ENCODE measurements around the gene HDAC4. TPM values are rescaled to one million over a fixed set of nuclear protein-coding genes. Genes with fewer than 3 reads are reported as not detected.
A peak's percentile ranks its signal among the peaks of the same experiment; 100 is the strongest.

Gene HDAC4
- total RNA-seq, 2 experiments from 2014 or later: 32.0 to 35.6 TPM

- Mint-ChIP-seq H3K36me3 (ENCODE audit: low read depth) (peaks cover 1% of the 10 kb centered on the region), H3K9me3 (peaks cover 1% of the 10 kb centered on the region), H3K4me1 (ENCODE audit: low read depth) (peaks cover 78% of the 10 kb centered on the region), H3K27me3 (ENCODE audit: low read depth) (no peaks in the 10 kb centered on the region), H3K27ac (peak overlapping the region; percentile 63), H3K4me3 (peak overlapping the region; percentile 43)
- intact Hi-C loops (cut with micrococcal nuclease): no loop called here
- CTCF ChIA-PET: interaction anchor here (1.2 to 1.3 kb wide), 2 partner anchors 44 to 45 kb away, joined by 3 to 4 read pairs; no protein-coding TSS in a partner anchor
- DNase-seq: peak; percentile 3
Observed at GRCh38 chr2:239222312-239222660, 178.5 kb downstream of the HDAC4 start.

GRCh38 chr2:239220981-239221396 lies 179.8 kb downstream of the HDAC4 start:
- Mint-ChIP-seq H3K27me3 (ENCODE audit: low read depth) (no peaks in the 10 kb centered on the region), H3K36me3 (ENCODE audit: low read depth) (peaks cover 1% of the 10 kb centered on the region), H3K4me3 (peak overlapping the region; percentile 12), H3K27ac (no peak overlapping the region), H3K4me1 (ENCODE audit: low read depth) (peaks cover 79% of the 10 kb centered on the region), H3K9me3 (peaks cover 1% of the 10 kb centered on the region)
- intact Hi-C loops (cut with micrococcal nuclease): no loop called here
- peak; percentile 3 for DNase-seq
- CTCF ChIA-PET: interaction anchor here (1.2 kb wide), 1 partner anchor 45 kb away, joined by 3 read pairs; no protein-coding TSS in a partner anchor

GRCh38 chr2:239220341-239220740 lies 180.5 kb downstream of the HDAC4 start:
- Mint-ChIP-seq H3K36me3 (ENCODE audit: low read depth) (peaks cover 1% of the 10 kb centered on the region), H3K4me1 (ENCODE audit: low read depth) (peaks cover 78% of the 10 kb centered on the region), H3K27me3 (ENCODE audit: low read depth) (no peaks in the 10 kb centered on the region), H3K27ac (peak overlapping the region; percentile 30), H3K4me3 (no peak overlapping the region), H3K9me3 (peaks cover 1% of the 10 kb centered on the region)
- intact Hi-C loops (cut with micrococcal nuclease): no loop called here
- peak; percentile 2 for DNase-seq
- CTCF ChIA-PET: no interaction called here

GRCh38 chr2:239216614-239217273 lies 184.1 kb downstream of the HDAC4 start:
- CTCF ChIA-PET: interaction anchor here (1.6 kb wide), 1 partner anchor 35 kb away, joined by 4 read pairs; no protein-coding TSS in a partner anchor
- Mint-ChIP-seq H3K4me3 (peak overlapping the region; percentile 69), H3K27me3 (ENCODE audit: low read depth) (no peaks in the 10 kb centered on the region), H3K9me3 (peaks cover 1% of the 10 kb centered on the region), H3K27ac (peak overlapping the region; percentile 87), H3K36me3 (ENCODE audit: low read depth) (peaks cover 1% of the 10 kb centered on the region), H3K4me1 (ENCODE audit: low read depth) (peaks cover 71% of the 10 kb centered on the region)
- DNase-seq: peak; percentile 72
- intact Hi-C loops (cut with micrococcal nuclease): loop anchor here (1.0 to 5.0 kb wide), 7 partner anchors 43 to 331 kb away; partner anchors contain the start of gene HDAC4

GRCh38 chr2:239215988-239216613 lies 184.7 kb downstream of the HDAC4 start:
- Mint-ChIP-seq H3K4me1 (ENCODE audit: low read depth) (peaks cover 71% of the 10 kb centered on the region), H3K4me3 (peak overlapping the region; percentile 69), H3K36me3 (ENCODE audit: low read depth) (peaks cover 1% of the 10 kb centered on the region), H3K27me3 (ENCODE audit: low read depth) (no peaks in the 10 kb centered on the region), H3K9me3 (peaks cover 1% of the 10 kb centered on the region), H3K27ac (peak overlapping the region; percentile 87)
- CTCF ChIA-PET: interaction anchor here (1.6 kb wide), 1 partner anchor 36 kb away, joined by 4 read pairs; no protein-coding TSS in a partner anchor
- no peak for DNase-seq
- intact Hi-C loops (cut with micrococcal nuclease): loop anchor here (1.0 to 5.0 kb wide), 7 partner anchors 43 to 331 kb away; partner anchors contain the start of gene HDAC4

GRCh38 chr2:239215136-239215925 lies 185.5 kb downstream of the HDAC4 start:
- H3K27ac Mint-ChIP-seq: no peak overlapping the region
- intact Hi-C loops (cut with micrococcal nuclease): loop anchor here (5.0 kb wide), 1 partner anchor 332 kb away; no protein-coding TSS in a partner anchor
- CTCF ChIA-PET: interaction anchor here (1.6 kb wide), 1 partner anchor 36 kb away, joined by 4 read pairs; no protein-coding TSS in a partner anchor
- H3K36me3 Mint-ChIP-seq (ENCODE audit: low read depth): peaks cover 1% of the 10 kb centered on the region
- no peaks in the 10 kb centered on the region for H3K27me3 Mint-ChIP-seq (ENCODE audit: low read depth)
- peaks cover 1% of the 10 kb centered on the region for H3K9me3 Mint-ChIP-seq
- H3K4me3 Mint-ChIP-seq: no peak overlapping the region
- peaks cover 64% of the 10 kb centered on the region for H3K4me1 Mint-ChIP-seq (ENCODE audit: low read depth)
- DNase-seq: no peak

- no peak for DNase-seq
- CTCF ChIA-PET: interaction anchor here (1.4 kb wide), 1 partner anchor 10 kb away, joined by 3 read pairs; no protein-coding TSS in a partner anchor
- intact Hi-C loops (cut with micrococcal nuclease): loop anchor here (5.0 kb wide), 2 partner anchors 52 to 333 kb away; no protein-coding TSS in a partner anchor
- H3K4me1 Mint-ChIP-seq (ENCODE audit: low read depth): peaks cover 60% of the 10 kb centered on the region
- no peak overlapping the region for H3K4me3 Mint-ChIP-seq
- peaks cover 1% of the 10 kb centered on the region for H3K9me3 Mint-ChIP-seq
- no peaks in the 10 kb centered on the region for H3K27me3 Mint-ChIP-seq (ENCODE audit: low read depth)
- peaks cover 1% of the 10 kb centered on the region for H3K36me3 Mint-ChIP-seq (ENCODE audit: low read depth)
- H3K27ac Mint-ChIP-seq: no peak overlapping the region
Observed at GRCh38 chr2:239214725-239215124, 186.1 kb downstream of the HDAC4 start.

GRCh38 chr2:239213643-239214101 lies 187.1 kb downstream of the HDAC4 start:
- Mint-ChIP-seq H3K9me3 (no peaks in the 10 kb centered on the region), H3K27ac (no peak overlapping the region), H3K4me3 (no peak overlapping the region), H3K36me3 (ENCODE audit: low read depth) (no peaks in the 10 kb centered on the region), H3K27me3 (ENCODE audit: low read depth) (no peaks in the 10 kb centered on the region), H3K4me1 (ENCODE audit: low read depth) (peaks cover 59% of the 10 kb centered on the region)
- DNase-seq: no peak
- CTCF ChIA-PET: interaction anchor here (1.4 kb wide), 1 partner anchor 9 kb away, joined by 3 read pairs; no protein-coding TSS in a partner anchor
- intact Hi-C loops (cut with micrococcal nuclease): loop anchor here (5.0 kb wide), 1 partner anchor 51 kb away; no protein-coding TSS in a partner anchor

- DNase-seq: no peak
- intact Hi-C loops (cut with micrococcal nuclease): loop anchor here (5.0 kb wide), 1 partner anchor 51 kb away; no protein-coding TSS in a partner anchor
- Mint-ChIP-seq H3K4me1 (ENCODE audit: low read depth) (peaks cover 58% of the 10 kb centered on the region), H3K27ac (no peak overlapping the region), H3K27me3 (ENCODE audit: low read depth) (no peaks in the 10 kb centered on the region), H3K9me3 (no peaks in the 10 kb centered on the region), H3K36me3 (ENCODE audit: low read depth) (no peaks in the 10 kb centered on the region), H3K4me3 (no peak overlapping the region)
- CTCF ChIA-PET: interaction anchor here (1.4 to 1.6 kb wide), 2 partner anchors 8 to 74 kb away, joined by 3 read pairs; no protein-coding TSS in a partner anchor
Observed at GRCh38 chr2:239212929-239213642, 187.7 kb downstream of the HDAC4 start.

- Mint-ChIP-seq H3K9me3 (no peaks in the 10 kb centered on the region), H3K4me1 (ENCODE audit: low read depth) (peaks cover 50% of the 10 kb centered on the region), H3K4me3 (no peak overlapping the region), H3K27ac (no peak overlapping the region), H3K27me3 (ENCODE audit: low read depth) (no peaks in the 10 kb centered on the region), H3K36me3 (ENCODE audit: low read depth) (no peaks in the 10 kb centered on the region)
- DNase-seq: peak; percentile 3
- intact Hi-C loops (cut with micrococcal nuclease): loop anchor here (5.0 kb wide), 1 partner anchor 50 kb away; no protein-coding TSS in a partner anchor
- CTCF ChIA-PET: interaction anchor here (1.6 kb wide), 1 partner anchor 73 kb away, joined by 3 read pairs; no protein-coding TSS in a partner anchor
Observed at GRCh38 chr2:239212121-239212928, 188.5 kb downstream of the HDAC4 start.
